ENCODE measurements around the gene ARHGAP23.

ARHGAP23 gene

DNA sequence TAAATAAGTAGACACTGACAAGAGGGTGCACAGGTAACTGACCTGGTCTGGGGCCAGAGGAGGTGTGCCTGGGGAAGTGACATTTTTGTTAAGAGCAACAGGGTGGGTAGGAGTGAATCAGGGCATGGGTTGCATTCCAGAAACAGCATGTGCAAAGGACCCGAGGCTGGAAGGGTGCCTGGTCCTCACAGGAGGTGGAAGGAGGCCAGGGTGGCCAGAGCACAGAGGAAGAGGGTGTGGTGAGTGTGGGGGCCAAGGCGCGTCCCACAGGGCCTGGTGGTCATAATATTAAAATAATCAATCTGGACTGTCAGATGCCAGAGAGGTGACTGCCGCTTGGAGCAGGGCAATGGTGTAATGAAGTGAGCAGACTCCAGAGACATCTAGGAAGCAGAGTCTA, 14.3 kb downstream of the ARHGAP23 start:
- DNase-seq: no peak

DNA sequence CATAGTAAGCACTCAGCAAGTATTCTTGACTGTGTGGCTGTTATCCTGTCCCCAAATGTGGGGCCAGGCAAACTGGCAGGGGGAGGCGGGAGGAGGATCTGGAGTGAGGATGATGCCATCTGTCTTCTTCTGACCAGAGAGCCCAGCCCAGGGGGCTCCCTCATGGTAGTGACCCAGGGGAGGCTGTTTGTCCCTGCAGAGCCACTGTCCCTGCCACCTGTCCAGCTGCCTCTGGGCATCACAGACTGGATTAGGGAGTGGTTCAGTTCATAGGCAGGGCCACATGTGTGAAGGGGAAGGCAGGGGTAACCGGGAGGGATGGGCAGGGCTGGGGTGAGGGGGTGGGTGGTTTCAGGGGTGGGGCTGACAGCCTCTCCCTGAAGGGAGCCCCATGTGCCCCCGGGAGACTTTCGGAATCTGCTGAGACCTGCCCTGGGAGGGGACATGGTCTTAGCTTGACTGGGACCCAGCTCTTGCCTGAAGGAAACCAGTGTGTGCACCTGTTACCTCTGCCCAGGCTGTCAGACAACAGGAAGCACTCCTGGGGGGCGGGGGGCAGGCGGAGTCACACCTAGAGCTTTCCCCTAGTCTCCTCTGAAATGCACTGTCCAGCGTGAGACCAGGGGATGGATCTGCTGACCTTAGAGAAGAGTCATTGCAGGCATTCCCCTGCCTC, 15.2 kb downstream of the ARHGAP23 start:
- DNase-seq: no peak

DNA sequence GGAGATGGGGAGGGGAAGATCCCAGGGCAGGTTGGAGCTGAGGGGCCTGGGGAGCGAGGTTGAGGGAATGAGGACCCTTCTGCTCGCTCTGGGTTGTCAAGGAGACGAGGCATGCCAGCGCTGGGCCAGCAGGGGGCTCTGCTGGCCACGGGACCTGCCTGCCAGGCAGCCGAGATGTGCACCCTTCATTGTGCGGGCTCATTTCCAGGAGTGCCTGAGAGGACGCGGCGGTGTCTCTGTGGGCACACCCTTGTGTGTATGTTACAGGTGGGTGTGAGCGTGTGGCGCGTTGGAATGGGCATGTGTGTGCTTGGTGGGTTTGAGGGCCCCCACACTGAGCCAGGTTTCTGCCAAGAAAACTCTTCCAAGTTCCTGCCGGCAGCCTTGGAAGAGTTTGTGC, 15.9 kb downstream of the ARHGAP23 start:
- DNase-seq: peak; percentile 43 to 55

DNA sequence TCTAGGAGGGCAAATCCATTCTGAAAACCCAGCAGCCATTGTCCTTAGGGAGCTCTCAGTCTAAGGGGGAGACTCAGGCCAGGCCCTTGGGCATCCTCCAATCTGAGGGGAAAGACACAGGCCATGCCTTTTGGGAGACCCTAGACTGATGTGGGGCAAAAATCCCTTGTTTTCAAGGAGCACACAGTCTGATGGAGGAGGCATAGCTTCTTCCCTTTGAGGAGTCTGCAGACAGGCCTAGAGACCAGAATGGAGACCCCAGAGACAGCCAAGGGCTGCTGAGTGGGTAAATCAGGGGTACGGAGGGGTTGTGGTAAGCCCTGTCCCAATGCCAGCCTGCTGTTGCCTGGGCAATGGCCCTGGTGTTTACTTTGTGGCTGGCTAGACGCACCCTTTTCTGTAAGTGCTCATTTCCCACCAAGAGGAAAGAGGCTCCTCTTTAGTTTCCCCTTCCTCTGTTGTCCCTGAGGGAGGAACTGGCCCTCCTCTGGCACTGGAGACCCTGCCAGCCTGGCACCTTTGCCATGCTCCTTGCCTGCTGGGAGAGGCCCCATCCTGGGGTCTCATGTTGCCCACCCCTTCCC, 19.3 kb downstream of the ARHGAP23 start:
- DNase-seq: no peak

DNA sequence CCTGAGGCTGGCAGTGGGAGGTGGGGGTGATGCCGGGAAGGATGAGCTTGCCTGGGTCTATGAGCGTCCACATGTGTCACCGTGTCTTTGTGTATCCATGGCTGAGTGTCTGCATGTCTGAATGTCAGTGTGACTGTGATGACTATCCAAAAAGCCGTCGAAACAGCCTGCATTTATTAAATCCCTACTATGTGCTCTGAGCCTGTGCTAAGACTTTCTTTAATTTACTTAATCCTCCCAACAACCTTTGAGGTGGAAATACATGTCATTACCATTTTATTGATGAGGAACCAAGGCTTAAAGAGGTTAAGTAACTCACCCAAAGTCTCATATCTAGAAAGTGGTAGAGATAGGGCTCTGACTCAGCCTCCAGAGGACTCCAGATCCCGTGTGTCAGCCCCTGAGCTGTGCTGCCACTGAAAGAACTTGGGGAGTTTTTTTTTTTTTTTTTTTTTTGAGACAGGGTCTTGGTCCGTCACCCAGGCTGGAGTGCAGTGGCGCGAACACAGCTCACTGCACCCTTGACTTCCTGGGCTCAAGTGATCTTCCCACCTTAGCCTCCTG, 20.0 kb downstream of the ARHGAP23 start:
- no peak for DNase-seq

DNA sequence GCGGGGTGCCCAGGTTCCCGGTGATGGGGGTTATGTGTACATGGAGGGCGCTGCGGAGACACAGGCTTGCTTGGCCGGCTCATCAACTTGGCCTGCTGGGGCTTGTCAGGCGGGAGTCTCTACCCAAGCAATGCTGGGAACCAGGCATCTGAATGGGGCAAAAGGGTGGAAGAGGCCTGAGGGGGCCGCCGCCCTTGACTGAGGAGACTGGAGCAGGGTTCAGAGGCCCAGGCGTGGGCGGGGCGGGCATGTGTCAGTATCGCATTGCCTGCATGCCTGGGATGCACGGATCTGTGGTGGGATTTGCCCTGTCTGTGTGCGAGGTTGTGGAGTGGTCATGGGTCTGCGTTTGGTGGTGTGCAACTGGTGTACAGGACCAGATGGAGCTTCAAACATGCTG, 21.1 kb downstream of the ARHGAP23 start:
- DNase-seq: no peak

DNA sequence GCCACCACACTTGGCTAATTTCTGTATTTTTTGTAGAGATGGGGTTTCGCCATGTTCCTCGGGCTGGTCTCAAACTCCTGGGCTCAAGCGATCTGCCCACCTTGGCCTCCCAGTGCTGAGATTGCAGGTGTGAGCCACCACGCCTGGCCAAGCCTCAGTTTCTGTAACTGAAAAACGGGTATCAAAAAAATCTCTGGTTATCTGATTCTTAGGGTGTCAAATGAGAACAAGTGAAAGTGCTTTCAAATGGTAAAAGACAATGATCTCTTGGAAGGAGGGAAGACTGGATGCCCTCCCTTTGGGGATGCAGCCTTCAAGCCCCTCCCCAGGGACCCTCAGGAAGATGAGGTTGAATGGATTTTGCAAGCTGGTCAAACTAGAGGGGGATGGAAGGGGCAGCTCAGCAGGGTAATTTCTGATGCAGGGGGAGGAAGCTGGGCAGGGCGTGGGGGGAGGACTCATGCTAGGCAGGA, 22.3 kb downstream of the ARHGAP23 start:
- no peak for DNase-seq

DNA sequence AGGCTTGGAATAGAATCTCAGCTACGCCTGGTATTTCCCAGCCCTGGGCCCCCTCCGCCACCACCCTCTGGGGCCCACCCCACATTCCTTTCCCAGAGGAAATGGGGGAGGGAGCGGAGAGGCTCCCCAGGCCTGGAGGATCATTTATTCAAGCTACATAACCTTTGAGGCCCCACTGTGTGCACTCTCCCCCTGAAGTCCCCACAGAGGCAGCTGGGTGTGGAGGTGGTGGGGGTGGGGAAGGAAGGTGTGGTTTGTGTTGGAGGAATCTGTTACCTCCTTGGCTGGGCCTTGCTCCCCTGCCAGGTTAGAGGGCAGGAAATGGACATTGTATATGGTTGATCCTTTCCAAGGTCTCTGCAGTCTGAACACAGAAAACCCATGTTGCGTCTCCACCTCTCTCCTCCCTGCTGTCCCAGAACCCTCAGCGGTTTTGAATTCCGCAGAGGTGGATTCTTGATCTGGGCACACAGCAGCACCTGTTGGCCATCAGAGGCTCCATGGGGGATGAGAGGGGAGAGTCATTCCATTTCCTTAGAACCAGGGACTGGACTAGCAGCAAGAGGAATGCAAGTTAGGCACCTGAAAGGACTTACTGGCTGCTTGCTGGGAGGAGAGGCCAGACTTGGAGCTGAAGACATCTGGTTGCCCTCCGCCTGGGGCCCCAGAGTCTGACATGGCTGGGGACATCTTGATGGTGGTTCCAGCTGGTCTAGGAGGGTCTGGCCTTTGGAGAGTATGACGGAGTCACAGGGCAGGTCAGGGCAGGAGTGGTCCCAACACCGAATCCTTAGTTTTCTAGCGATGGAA, 23.0 kb downstream of the ARHGAP23 start:
- no peak for DNase-seq

DNA sequence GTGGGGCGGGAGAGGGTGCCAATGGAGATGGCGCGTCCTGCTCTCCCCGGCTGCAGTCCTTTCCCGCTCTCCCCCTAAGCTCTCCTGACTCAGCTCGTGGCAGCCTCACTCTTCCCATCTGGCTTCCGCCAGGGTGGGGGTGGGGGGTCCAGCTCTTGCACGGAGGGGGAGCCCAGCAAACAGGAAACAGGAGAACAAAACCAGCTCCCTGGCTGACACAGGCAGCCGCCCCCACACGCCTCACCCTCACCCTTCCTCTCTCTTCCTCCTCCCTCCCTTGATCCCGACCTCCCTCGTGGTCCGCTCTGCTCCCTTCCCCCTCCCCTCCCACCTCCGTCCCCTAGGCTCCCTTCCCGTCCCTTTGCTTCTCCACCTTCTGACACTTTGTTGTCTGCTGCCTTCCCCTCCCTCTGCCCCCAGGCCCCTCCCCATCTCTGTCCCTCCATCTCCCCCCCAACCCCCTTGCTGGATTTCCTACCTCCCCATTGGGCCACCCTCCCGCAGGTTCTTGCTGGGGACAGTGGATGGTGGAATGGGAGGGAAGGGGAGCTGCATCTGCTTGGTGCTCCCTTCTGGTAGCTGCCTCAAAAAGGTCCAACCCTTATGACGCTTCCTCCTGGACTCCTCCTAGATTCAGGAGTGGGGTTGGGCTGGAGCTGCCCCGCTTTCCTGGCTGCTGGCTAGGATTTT, 23.7 kb downstream of the ARHGAP23 start:
- DNase-seq: no peak

DNA sequence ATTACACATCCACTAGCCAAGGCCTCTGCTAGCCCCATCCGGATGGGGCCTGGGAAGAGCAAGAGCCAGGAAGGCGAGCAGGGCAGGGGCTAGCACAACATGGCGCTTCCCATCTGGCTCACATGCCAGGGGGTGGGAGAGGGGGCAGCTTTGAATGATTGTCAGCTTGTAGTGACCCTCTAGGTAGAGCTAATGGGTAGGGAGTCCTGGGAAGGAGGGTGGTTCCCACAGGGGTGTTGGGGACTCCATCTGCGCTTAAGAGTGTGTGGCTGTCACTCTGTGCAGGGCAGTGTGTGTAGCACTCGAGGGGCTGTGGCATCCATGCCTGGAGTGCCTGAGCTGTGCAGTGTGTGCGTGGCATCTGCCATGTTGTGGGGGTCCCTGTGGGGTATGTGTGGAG, 24.5 kb downstream of the ARHGAP23 start:
- no peak for DNase-seq

DNA sequence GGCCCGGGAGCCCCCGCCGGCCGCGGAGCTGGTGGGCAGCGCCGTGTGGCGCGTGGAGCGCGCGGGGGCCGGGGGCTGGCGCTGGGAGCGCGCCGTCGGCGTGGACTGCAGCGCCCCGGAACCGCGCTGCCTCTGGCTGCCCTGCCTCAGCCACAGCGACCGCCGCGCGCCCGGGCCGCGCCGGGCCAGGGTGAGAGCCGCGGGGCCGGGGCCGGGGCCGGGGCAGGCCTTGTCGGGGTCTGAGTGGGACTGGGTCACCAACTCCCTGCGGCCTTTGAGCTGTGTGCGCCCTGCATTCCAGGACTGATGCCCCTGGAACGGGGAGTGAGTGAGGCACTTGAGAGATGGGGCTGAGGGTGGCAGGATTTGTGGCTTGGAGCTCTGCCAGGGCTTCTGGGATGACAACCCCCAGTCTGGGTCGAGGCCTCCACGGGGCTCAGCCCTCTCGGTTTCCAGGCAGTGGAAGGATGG, 25.7 kb downstream of the ARHGAP23 start:
- DNase-seq: no peak

DNA sequence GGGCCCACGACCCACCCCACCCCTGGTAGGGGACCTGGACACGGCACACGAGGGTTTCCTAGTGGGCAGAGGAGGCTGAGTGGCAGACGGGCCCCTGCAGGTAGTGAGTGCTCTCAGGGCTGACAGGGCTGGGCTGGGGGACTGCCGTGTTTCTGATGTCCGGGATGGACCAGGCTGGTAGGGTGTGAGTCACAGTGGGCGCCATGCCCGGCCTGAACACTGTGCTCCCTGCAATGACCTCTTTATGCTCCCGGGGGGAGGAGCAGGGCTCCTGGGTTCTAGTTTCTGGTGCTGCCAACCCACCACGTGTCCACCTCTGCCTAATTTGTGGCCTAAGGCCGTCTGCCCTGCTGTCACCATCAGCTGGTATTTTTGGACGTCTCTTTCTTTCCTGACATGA, 26.3 kb downstream of the ARHGAP23 start:
- DNase-seq: no peak

DNA sequence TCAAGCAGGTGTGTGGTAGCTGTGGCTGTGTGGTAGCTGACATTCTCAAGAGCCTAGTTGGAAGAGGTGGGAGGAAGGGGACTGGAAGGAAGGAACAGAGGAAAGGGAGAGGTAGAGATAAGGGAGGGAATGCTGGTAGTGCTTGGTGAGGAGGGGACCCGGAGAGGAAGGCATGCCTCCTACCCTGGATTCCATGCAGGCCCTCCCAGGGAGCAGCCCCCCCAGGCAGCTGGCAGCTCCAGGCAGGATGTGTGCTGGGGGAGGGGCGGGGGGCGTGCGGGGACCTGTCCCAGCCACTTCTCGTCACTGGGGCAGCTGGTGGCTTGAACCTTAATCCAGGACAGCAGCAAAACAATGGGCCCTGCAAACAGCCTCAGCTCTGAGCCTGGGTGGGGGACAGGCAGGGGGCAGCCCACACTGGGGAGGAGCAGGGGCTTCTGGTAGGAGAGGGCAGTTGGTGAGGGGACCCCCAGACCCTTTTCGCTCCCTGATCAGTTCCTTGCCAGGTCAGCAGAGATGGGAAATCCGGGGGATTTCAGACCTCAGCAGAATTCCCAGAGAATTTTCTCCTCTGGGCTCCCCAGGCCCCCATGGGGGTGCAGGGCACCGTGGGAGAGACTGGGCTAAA, 27.1 kb downstream of the ARHGAP23 start:
- no peak for DNase-seq

DNA sequence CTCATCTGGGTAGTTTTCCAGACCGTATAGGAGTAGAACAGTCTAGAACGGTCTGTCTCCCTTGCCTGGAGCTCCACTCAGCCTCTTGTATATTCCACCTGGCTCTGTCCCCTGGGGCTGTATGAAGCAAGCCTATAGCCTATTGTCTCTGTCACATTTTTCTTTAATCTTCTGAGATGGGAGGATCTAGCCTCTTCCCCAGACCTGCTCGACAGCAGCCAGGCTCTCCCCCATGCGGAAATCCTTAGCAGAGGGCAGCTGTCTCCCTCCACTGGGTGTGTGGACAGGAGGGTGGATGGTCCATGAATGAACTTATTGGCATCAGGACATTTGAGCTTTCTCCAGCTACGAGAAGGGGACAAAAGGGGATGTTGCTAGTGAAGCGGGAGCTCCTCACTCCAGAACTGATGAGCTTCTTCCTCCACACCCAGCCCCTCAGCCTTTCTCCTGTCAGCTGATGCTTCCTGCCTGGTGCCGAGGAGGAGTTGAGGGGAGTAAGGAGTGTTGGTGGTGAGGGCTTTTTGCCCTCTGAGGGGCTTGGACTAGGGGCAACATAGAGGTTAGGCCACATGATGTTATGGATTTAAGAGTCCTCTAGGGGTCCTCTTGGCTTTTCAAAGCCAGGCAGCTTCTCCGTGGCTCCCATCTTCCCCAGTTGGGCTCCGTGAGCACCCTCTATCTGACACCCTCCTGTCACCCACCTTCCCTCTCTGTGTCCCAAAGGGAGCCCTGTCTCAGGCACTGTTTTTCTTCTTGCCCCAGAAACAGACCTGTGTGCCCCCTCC, 28.0 kb downstream of the ARHGAP23 start:
- no peak for DNase-seq

DNA sequence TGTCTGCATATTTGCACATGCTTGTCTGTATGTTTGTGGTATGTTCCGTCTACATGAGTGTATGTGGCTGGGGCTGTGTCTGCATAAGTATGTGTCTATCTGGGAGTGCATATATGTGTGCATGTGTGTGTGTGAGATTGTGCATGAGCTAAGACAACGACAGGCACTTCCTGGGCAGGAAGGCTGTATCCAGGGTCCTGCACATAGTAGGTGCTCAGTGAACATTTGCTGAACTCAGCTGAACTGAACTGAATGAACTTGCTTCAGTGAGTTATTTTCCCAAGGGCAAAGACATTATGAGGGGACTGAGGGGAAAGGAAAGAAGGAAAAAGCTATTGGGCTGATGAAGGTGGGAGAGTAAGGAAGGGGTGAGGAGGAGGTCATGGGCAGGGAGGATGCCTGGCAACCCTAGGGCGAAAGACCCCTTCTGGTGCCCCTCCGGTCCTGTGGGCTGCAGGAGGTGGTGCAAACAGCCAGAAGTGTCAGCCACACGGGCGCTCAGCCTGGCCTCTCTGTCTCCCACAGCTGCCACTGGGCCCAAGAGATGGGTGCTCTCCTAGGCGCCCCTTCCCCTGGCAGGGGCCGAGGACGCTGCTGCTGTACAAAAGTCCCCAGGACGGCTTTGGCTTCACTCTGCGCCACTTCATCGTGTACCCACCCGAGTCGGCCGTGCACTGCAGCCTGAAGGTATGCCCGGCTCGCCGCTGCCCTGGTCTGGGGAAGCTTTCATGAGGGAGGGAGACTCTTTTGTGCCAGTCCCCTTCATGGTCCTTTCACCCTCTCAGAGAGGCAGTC, 29.5 kb downstream of the ARHGAP23 start:
- no peak for DNase-seq

DNA sequence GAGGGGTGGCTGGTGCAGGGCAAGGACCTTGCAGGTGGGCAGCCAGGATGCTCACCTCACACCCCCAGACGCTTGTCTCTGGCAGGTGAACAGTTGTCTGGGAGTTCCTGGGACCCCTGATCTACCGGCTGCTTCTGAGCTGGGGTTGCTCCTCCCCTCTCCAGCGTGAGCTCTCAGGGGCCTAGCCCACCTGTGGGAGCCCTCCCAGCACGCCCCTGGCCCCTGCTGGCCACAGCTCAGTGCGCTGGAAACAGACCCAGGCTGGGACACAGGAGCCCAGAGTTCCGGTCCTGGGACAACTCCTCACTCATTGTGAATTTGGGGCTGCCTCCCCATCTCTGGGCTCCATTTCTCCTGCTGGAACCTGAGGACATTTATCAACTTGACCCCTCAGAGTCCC, 30.3 kb downstream of the ARHGAP23 start:
- no peak for DNase-seq

DNA sequence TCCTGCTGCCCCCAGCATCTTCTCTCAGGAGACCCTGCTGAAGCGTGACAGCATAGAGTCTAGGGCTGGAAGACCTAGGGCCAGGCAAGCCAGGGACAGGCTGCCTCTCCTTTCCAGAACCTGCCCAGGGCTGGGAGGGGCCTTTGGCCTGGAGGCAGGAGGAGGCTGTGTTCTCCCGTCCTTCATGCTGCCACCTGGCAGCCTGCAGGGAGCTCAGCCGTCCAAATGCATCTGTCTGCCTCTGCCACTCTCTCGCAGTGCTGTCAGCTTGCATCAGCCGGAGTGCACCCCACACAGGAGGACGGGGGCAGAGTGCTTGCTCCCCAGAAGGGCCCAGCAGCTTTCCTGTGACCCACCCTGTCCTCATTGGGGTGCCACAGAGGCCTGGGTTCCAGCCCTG, 31.3 kb downstream of the ARHGAP23 start:
- DNase-seq: no peak

DNA sequence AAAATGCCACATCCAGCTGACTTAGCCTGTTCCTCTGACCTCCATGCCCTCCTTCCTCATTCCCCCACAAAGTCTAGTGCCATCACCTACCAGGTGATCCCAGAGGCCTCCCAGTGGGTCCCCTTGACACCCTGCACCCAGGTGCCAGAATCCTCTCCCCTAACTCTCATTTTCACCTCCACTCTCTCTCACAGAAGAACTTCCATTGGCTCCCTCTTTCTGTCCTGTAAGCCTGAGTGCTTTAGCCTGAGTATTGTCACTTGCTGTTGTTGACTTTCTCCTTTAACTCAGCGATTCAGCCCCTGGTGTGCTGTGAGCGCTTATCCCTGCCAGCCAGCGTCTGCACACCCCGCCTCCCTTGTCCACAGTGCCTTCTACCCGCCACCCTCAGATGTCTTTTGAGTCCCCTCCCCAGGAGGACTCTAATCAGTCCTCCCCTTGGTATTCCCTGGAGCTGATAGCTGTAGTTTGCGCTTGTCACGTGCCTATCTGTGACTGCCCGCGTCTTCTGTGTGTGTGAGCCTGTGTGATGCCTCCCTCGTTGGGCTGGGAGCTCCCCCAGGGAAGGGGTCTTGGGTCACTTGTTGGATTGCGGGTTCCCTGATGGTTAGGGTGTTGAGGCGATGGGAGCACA, 31.9 kb downstream of the ARHGAP23 start:
- no peak for DNase-seq

DNA sequence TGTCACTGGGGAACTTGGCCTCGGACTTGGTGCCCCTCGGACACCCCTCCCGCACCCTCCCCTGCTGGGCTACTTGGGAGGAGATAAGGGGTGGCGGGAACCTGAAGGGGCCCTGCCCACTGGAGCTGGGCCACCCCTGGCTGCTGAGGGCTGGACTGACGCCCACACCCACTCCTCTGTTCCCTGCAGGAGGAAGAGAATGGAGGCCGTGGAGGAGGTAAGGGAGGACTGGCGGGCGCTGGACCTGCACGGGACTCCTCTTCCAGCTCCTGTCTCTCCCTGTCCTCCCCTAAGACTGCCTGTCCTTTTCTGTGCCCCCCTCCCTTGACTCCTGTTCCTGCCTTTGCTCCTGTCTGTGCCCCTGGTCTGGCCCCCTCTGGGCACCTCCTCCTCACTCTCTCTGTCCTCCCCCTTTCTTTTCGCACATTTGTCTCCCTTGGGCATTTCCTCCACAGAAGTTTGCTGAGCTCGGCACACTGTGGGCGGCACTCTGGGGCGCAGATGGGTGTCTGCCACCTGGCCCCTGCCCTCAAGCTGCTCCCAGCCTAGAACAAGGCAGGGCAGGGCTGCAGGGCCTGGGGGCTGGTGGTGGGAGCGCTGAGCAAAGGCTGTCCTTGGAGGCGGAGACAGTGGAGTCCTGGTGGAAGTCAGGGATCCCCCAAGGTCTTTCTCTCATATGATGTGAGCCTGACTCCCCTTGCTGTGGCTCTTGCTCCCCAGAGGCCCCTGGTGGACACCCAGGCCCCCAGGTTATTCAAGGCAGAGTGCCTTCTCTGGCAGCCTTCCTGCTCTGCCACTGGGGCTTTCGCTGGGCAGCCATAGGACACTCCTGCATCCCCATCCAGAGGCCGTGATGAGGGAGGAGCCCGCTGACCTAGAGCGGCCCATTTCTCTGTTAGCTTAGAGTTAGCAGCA, 32.7 kb downstream of the ARHGAP23 start:
- no peak for DNase-seq

Data from CD4-positive, alpha-beta T cell treated with Interferon alpha-2 for 1 hour (primary cell).